KBM-7 (cell line): Measurements from ENCODE around the gene BPIFA3.
A peak's percentile ranks its signal among the peaks of the same experiment; 100 is the strongest.
"Not testable (repeated sequence)": the region's sequence is repeated elsewhere in the genome, so short reads cannot be mapped to it uniquely, and the experiment has no call there.

Experiments
- DNase-seq: peaks from one replicate; pipeline ENCODE4 v3.0.0-alpha.2; 2015
- in situ Hi-C: fragments of 300-500 bp; cut with MboI; formaldehyde crosslinking; loops from 2 replicates; pipeline ENCODE4 v1.14.3; 2020; ENCODE audit warnings: low sequenced_read_pairs, low pct_unique_long_range_greater_than_20kb, mixed read lengths

The BPIFA3 gene

DNA sequence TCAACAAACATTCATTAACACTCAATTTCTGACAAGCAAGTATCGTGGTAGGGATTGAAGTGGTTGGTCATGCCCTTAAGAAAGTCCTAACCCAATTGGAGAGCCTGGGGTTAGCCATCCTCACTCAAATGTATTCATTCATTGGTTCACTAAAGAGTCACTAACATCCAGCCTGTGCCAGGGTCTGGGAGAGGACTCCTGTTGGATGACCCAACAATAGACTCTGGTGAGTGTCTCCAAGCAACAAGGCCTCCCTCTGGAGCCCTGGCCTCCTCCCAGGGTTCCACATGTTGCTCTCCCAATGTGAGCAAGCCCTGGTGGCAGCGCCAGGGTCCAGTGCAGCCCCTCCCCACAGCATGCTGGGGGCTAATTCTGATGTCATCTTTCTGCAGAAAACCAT, at the start of gene BPIFA3:
Gene BPIFA3 (plus strand): TSS at position 301 of the 400 bp plus-strand sequence. CDS start 185 bp downstream, outside the sequence.
- in situ Hi-C loops, result no loop called here
- DNase-seq, result no peak

DNA sequence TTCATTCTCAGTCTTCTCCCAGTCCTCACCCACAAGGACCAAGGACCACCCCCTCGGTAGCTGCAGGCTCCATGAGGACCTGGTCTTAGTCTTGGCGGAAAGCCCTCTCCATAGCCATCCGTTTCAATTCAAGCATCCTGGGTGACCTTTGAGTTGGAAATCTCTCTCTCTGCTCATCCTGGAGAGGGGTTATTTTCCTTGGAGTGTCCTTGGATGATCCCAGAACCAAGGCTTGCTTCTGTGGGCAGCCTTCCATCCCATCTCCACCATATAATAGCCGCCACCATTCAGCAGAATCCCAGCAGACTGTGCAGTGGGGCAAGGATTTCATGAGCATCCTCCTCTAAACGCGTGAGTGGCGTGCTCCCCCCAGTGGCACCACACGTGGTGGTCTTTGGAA, 49.3 kb upstream of the BPIFA3 start, which contains the start of gene BPIFA2:
Gene BPIFA2 (plus strand): TSS at position 301 of the 400 bp plus-strand sequence. CDS start 987 bp downstream, outside the sequence.
- no peak for DNase-seq
- in situ Hi-C loops, result no loop called here

DNA sequence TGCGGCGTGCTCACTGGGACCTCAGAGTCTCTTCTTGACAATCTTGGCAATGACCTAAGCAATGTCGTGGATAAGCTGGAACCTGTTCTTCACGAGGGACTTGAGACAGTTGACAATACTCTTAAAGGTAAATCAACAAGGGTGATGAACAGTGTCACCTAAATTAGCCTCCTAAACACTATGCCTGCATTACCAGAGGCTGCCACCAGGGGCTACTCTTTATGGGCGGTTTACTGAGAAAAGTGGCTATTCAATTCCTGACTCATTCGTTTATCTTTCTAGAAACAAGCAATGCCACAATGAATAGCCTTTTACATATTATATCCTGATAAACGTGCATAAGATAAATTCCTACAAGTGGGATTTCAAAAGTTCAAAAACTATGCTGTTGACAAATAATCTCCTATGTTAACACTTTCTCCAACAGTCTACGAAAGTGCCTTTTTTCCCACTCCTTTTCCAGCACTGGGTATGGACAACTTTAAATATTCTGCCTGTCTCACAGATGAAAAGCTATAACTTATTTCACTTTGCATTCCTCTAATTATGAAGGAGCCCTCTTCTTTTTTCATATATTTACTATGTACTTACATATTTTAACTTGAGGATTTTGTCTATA, 47.9 kb upstream of the BPIFA3 start:
- peak; percentile 34 for DNase-seq

DNA sequence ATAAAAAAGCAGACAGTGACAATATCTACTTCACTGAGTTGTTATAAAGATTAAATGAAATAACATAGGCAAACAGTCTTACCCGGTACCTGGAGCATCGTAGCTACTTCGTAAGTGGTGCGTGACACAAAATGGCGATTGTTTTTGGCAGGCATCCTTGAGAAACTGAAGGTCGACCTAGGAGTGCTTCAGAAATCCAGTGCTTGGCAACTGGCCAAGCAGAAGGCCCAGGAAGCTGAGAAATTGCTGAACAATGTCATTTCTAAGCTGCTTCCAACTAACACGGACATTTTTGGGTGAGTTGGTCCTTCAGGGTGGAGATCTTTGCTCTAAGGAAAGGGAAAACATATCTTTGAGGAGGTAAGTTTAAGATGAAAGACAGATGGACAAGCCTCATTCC, 44.4 kb upstream of the BPIFA3 start:
- DNase-seq, result no peak
- in situ Hi-C loops, result no loop called here

More for the DNA sequence above, 47.9 kb upstream of the BPIFA3 start:
- in situ Hi-C loops, result no loop called here

DNA sequence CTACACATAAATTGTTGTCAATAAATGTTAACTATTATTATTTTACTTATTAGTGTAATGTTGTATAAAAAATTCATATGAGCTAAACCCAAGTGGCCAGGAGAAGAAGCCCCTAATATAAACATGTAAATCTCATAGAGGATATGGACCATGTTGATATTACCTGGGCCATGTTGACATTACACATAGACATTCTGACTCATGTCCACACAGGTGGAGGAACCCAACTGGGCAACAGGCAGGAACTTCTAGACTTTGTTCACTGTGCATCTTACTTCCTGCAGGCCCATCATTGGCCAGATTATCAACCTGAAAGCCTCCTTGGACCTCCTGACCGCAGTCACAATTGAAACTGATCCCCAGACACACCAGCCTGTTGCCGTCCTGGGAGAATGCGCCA, 42.0 kb upstream of the BPIFA3 start:
- in situ Hi-C loops, result no loop called here
- DNase-seq, result no peak

DNA sequence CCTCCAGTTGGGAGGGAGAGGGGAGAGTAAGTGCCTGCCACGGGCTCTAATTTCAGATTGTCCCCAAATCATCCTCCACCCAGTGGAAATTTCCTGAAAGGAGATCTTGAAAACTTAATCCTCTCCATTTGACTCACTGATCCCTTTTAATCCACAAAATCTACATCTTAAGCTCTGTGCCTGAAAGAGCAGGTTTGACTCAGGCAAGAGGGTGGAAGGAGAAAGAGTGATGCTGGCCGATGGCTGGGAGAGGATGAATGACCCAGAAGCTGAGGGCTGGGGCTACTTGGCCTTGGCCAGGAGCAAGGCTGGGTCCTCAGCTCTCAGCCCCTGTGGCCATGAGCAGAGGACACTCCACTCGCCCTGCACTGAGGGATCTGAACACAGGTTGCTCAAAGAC, 41.1 kb upstream of the BPIFA3 start:
- DNase-seq, result no peak
- in situ Hi-C loops, result no loop called here

DNA sequence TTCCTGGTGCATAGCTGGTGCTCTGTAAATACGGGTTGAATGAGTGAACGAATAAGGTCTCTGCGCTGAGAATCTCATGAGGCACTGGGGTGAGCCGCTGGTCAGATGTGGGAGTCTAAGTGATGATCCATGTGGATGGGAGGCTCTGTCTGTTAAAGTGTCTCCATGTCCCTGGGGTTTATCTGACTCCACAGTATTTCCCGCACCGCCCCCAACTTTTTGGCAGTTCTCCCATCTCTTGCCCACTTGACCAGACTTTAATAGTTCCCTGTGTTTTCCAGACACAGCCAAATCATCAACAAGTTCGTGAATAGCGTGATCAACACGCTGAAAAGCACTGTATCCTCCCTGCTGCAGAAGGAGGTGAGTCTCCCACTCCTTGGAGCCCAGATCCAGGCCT, 39.3 kb upstream of the BPIFA3 start:
- no peak for DNase-seq

DNA sequence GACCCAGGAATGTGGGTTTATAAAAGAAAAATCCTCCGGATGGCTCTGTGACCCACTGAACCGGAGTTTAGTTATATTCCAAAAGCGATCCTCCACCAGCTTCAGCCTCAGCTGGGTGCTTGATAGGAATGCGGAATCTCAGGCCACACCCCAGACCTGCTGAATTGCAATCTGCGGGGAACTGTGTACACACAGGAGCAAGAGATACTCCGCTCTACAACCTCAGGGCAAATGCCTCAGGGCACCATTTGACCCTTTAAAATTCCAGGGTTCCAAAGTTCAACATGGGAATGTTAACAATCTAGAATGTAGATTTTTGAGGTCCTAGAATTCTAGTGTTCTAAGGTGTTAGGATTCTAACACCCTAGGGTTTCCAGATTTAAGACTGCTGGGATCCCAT, 38.4 kb upstream of the BPIFA3 start:
- in situ Hi-C loops, result no loop called here
- DNase-seq, result no peak

More for the DNA sequence above, 39.3 kb upstream of the BPIFA3 start:
- in situ Hi-C loops, result no loop called here

DNA sequence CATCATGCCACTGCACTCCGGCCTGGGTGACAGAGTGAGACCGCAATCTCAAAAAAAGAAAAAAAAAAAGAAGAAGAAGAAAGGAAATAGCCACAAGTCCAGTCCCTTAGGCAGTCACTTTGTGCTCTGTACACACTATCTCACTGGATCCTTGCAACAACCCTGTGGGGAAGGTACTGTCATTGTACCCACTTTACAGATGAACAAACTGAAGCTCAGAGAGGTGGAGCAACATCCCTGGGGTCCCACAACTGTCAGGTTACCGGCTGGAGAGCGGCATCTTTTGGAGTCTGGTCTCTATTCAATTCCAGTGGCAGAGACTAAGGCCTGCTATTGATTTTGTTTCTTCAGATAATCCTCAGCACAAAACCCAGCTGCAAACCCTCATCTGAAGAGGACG, 37.0 kb upstream of the BPIFA3 start:
- in situ Hi-C loops, result no loop called here
- no peak for DNase-seq

DNA sequence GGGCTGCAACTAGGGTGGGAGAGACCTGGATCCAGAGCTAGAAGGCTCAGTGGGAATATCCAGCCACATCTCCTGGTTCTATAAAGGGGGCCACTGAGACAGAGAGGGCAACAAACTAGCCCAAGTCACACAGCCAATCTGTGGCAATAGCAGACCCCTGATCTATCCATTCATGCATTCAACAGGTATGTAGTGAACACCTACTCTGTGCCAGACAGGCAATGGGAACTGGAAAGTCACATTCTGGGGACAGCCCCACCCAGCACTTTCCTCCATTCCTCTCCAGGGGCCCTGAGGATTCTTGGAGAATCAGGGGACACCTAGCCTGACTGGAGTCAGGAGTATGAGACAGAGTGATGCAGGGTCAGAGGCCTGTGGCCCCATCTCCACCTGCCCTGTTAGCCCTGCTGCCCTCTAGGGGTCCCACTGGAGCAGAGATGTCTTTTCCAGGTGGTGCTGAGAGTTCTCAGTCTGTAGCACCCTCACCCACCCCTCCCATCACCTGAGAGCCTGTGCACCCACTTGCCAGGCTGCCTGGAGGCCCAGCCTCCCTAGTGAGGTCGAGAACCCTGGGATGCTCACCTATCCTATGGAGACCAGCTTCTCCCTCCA, 35.6 kb upstream of the BPIFA3 start:
- no peak for DNase-seq
- in situ Hi-C loops, result no loop called here

DNA sequence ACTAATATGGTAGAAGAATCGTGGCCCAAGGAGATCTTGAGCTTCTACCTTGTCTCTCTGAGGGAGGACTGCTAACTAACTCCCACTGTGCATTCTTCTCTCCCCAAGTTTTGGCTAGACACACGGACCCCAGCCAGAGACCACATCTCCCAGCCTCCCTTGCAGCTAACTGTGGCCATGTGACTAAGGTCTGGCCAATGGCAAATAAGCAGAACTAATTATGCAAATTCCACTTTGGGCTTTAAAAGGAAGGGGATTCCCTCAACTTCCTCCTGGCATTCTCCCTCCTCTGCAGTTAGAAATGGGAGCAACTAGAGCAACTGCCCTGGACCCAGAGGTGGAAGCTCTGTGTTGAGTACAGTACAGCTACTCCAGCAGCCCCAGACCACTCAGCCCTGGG, 33.8 kb upstream of the BPIFA3 start:
- in situ Hi-C loops, result no loop called here
- peak; percentile 5 for DNase-seq

DNA sequence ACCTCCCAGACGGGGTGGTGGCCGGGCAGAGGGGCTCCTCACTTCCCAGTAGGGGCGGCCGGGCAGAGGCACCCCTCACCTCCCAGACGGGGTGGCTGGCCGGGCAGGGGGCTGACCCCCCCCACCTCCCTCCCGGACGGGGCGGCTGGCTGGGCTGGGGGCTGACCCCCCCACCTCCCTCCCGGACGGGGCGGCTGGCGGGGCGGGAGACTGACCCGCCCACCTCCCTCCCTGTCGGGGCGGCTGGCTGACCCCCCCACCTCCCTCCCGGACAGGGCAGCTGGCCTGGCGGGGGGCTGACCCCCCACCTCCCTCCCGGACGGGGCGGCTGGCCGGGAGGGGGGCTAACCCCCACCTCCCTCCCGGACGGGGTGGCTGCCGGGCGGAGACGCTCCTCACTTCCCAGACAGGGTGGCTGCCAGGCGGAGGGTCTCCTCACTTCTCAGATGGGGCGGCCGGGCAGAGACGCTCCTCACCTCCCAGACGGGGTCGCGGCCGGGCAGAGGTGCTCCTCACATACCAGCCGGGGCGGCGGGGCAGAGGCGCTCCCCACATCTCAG, 32.0 kb upstream of the BPIFA3 start:
- in situ Hi-C loops, DNase-seq: not testable (repeated sequence)

DNA sequence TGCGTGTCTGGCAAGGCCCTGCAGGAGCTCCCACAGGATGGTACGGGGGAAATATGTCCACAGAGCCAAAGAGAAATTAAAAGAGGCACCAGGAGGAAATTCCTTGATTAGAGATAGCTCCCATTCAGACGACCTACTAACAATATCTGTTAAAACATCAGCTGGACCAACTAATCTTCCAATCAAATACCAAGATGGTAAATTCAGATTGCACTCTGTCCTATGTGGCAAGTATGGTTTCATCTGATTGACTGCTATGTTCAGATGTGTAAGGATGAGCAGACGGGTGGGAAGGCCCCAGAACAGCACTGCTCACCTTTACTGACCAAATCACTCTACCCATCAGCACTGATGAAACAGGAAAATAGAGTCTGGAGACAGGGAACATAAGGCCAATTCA, 29.7 kb upstream of the BPIFA3 start:
- in situ Hi-C loops, result no loop called here
- no peak for DNase-seq

DNA sequence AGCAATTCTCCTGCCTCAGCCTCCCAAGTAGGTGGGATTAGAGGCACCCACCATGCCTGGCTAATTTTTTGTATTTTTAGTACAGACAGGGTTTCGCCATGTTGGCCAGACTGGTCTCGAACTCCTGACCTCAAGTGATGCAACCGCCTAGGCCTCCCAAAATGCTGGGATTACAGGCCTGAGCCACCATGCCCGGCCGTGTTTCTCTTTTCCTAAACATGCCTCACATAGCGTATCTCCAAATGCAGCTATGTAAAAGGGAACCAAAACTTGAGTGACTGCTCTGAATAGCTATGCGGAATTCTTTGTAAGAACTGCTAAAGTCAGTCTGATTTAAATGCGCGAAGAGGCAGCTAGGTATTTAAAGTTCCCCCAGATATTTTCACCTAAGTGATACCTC, 28.7 kb upstream of the BPIFA3 start:
- no peak for DNase-seq
- in situ Hi-C loops, result no loop called here

DNA sequence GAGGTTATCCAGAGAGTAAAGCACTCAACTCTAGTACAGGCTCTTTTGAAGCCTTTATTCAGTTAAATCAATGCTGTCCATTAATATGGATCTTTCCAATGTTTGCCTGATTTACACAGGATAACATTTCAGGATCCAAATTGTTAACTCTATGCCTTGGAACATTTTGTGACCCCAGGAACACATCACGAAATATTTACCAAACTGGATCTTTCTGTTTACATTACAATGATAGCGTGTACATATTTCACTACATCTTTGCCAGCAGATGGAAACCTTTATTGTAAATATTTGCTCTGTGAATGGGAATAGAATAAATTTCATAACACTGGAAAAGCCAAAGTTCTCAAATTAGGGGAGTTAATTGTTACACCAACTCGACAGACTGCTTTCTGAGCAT, 25.7 kb upstream of the BPIFA3 start:
- in situ Hi-C loops, result no loop called here
- no peak for DNase-seq

DNA sequence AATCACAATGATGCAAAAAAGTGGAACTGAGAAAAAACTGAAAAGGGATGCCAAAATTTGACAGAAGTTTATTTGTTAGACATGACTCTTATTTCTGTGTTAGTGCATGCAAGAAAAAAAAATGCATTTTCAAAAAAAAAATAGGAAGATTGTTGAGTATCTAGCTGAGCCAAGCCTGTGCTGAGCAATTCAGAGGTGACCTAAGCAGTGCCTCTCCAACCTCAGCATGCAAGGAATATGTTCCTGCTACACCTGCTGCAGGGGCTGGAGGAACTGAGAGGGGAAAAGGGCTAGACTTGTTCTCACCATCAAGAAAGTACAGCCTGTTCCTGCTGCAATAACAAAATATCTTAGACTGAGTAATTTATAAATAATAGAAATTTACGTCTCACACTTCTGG, 25.2 kb upstream of the BPIFA3 start:
- DNase-seq, result no peak
- in situ Hi-C loops, result no loop called here

DNA sequence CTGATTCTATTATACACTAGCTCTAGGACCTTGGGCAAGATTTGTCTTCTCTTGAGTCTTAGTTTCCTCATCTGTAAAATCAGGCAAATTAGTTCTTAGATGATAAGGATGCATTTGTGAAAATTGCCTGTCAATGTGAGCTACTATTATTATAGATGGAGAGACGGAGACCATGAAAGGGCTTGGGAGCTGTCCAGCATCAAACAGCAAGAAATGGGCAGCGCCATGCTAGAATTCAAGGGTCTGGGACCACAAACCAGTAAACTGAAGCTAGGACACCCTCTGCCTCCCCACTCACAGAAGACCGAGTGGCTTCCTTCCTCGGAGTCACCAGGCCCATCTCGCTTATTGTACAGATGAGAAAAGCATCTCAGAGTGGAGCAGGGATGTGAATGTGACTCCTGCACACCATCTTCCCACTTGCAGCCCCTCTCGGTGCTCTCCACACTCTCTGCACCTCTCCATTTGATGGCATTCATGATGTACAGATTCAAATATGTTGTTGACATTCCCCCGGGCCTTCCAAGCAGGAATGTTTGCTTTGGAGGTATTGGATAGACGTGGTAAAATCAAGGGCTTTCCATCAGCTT, 24.1 kb upstream of the BPIFA3 start:
- in situ Hi-C loops, result no loop called here
- no peak for DNase-seq

DNA sequence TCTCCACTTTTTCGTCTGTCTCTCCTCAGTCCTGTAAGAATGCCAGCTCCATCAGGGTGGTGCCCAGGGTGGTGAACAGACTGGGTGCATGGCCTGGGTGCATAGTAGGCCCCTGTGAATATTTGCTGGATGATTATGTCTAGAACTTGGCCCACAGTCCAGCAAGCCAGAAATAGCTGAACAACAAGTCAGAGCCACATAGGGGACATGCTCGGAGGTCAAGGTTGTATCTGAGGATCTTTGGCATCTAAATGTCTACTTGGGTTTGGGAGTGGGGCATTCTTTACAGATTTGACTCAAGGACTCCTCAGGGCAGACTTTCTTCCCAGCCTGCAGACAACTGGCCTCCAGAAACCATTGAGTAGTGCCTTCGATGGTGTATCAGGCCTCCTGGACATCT, 18.1 kb upstream of the BPIFA3 start:
- no peak for DNase-seq
- in situ Hi-C loops, result no loop called here

DNA sequence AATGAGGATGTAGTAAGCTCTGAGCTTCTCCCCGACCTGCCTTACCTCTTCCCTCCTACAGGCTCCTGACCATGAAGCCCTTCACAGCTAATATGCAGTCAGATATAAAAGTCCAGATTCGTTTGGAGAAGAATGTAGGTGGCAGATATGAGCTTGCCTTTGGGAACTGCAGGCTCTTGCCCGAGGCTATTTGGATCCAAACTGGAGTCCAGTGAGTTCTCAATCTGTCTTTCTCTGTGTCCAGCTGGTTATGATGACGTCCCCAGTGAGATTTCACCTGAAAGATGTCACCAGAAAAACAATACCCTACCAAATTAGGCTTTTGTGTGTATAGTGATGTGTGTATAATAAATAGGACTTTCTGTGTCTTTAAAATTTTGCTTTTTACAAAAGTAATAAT, 14.7 kb upstream of the BPIFA3 start:
- in situ Hi-C loops, result no loop called here
- DNase-seq, result no peak

DNA sequence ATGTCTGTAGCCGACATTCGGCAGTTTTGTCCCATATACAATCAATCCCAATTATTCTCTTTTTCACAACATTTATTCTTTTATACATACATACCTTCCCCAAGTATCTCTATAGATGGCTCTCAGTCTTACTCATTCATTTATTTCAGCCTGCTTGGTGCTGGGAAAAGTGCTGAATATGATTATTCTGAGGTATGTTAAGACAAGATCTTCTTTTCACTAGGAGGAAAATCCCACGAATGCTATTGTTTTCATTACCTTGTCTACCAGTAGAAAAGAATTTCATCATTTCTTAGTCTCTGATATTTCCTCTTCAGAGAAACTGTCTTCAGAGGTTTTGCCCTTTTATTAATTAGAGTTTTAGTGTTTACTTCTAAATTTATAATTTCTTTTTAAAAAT, 13.7 kb upstream of the BPIFA3 start:
- in situ Hi-C loops, result no loop called here
- DNase-seq, result no peak
